Glutamatergic neuron (in vitro differentiated cells): ENCODE measurements around the gene MYL6B. TPM values are rescaled to one million over a fixed set of nuclear protein-coding genes. Genes with fewer than 3 reads are reported as not detected.
A peak's percentile ranks its signal among the peaks of the same experiment; 100 is the strongest.

Experiments used
- DNase-seq: peaks from one replicate; pipeline ENCODE4 v3.0.0; 2022
- H3K27ac Mint-ChIP-seq: one replicate; pipeline ENCODE4 v1.8.0; 2020; ENCODE audit warnings: mild to moderate bottlenecking, mixed read lengths, inconsistent platforms; ENCODE audit not compliant: unreplicated experiment
- H3K27me3 Mint-ChIP-seq: one replicate; pipeline ENCODE4 v1.8.0; 2020; ENCODE audit warnings: mild to moderate bottlenecking, moderate library complexity, mixed read lengths, inconsistent platforms; ENCODE audit not compliant: unreplicated experiment
- H3K36me3 Mint-ChIP-seq: one replicate; pipeline ENCODE4 v1.8.0; 2020; ENCODE audit warnings: mild to moderate bottlenecking, mixed read lengths, inconsistent platforms; ENCODE audit not compliant: unreplicated experiment
- H3K4me1 Mint-ChIP-seq: one replicate; pipeline ENCODE4 v1.8.0; 2020; ENCODE audit warnings: mild to moderate bottlenecking, low read depth, mixed read lengths, inconsistent platforms; ENCODE audit not compliant: unreplicated experiment
- H3K4me3 Mint-ChIP-seq: one replicate; pipeline ENCODE4 v1.8.0; 2020; ENCODE audit warnings: mild to moderate bottlenecking, mixed read lengths, inconsistent platforms; ENCODE audit not compliant: unreplicated experiment
- H3K9me3 Mint-ChIP-seq: one replicate; pipeline ENCODE4 v1.8.0; 2020; ENCODE audit warnings: mild to moderate bottlenecking, moderate library complexity, mixed read lengths, inconsistent platforms; ENCODE audit not compliant: unreplicated experiment
- CTCF ChIP-seq: fragments of 200-600 bp; sonication (generic); IDR thresholded peaks from one replicate; pipeline ENCODE4 v1.5.0; 2021; ENCODE audit not compliant: partially characterized antibody, unreplicated experiment
- total RNA-seq: library from RNA; stranded (reverse); fragmentation: NEBNext Ultra II Directional; extraction: Animal tissue kit (Norgen Biotek cat#: 25700); gene quantifications from one replicate; pipeline ENCODE4 v1.2.1, GENCODE V29; 2021; ENCODE audit not compliant: unreplicated experiment

The MYL6B gene
- total RNA-seq, 1 donor from 2014 or later = 232 TPM

DNA sequence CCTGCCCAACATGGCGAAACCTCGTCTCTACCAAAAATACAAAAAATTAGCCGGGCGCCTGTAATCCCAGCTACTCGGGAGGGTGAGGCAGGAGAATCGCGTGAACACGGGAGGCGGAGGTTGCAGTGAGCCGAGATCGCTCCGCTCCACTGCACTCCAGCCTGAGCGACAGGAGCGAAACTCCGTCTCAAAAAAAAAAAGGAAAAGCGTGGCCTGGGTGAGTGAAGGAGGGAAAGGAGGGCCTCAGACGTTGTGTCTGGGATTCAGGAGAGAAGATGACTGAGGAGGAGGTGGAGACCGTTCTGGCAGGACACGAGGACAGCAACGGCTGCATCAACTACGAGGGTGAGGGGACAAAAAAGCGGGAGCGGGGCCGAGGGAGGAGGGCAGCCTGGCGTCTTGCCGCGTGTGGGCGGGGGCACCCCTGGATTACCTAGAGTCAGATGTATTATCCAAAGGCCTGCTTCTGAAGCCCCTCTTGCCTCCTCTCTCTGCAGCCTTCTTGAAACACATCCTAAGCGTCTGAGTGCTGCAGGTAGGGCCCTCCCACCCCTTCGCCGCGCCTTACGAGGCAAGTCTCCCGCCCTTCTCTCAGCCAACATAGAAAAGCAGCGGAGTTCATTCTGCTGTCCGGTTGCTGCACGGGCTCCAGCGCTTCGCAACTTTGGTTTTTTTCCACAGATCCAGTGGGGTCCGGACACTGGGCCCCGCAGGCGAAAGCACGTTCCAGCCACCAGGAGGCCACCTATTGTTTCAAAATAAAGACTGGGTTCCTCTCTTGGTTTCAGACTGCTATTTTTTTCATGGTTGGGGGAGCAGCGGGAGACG is 5.0 kb downstream of the MYL6B start:
- peaks cover 24% of the 10 kb centered on the region for H3K9me3 Mint-ChIP-seq
- peak; percentile 53 for TF ChIP-seq CTCF
- peaks cover 24% of the 10 kb centered on the region for H3K4me1 Mint-ChIP-seq
- H3K27me3 Mint-ChIP-seq = peaks cover 40% of the 10 kb centered on the region
- peak overlapping the region; percentile 98 for H3K27ac Mint-ChIP-seq
- peak overlapping the region; percentile 88 for H3K4me3 Mint-ChIP-seq
- peaks cover 5% of the 10 kb centered on the region for H3K36me3 Mint-ChIP-seq
- DNase-seq = peak; percentile 63

DNA sequence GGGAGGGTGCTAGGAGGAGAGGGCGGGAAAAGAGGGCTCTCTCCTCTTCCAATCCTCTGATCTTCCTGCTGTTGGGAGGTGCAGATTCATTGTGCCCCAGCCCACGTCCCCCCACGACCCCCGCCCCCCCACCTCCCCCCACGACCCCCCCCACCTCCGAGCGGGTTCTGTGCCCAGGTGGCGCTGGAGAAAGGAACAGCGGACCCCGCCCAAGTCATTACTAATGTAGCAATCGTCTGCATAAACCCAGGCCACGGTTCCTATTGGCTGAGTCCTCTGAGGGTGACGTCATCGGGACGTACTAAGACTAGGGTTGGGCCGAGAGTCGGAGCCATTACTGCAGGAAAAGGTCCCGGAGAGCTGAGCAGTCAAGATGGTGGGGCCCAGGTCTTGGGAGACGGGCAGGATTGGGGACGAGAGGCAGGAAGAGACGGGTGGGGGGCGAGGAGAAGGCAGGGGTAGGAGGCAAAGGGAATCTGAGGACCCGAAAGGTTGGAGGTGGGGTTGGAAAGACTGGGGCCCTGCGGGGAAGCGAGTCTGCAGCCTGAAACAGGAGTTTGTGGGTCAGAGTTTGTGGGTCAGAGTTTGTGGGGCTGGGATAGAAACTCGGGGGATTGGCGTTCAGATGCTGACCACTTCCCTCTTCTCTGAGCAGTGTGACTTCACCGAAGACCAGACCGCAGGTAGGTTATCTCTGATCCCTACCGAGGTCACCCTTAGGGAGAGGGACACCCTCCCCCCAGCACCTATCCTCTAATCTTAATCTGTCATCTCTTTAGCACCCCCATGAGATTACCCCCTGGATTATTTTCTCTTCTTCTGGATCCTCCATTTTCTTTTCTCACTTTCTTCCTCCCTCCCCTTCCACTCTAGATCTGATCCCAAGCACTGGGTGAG is 5.9 kb downstream of the MYL6B start, which contains the start of gene MYL6:
MYL6 (plus strand) TSS at position 331 of the 897 bp plus-strand sequence; CDS start at position 374, 43 bp downstream.
- TF ChIP-seq CTCF = no peak
- peak; percentile 87 for DNase-seq
- peaks cover 23% of the 10 kb centered on the region for H3K4me1 Mint-ChIP-seq
- peaks cover 5% of the 10 kb centered on the region for H3K36me3 Mint-ChIP-seq
- peaks cover 38% of the 10 kb centered on the region for H3K27me3 Mint-ChIP-seq
- H3K4me3 Mint-ChIP-seq = peak within 1 kb of the TSS; percentile 95
- H3K9me3 Mint-ChIP-seq = peaks cover 25% of the 10 kb centered on the region
- peak within 1 kb of the TSS; percentile 98 for H3K27ac Mint-ChIP-seq

DNA sequence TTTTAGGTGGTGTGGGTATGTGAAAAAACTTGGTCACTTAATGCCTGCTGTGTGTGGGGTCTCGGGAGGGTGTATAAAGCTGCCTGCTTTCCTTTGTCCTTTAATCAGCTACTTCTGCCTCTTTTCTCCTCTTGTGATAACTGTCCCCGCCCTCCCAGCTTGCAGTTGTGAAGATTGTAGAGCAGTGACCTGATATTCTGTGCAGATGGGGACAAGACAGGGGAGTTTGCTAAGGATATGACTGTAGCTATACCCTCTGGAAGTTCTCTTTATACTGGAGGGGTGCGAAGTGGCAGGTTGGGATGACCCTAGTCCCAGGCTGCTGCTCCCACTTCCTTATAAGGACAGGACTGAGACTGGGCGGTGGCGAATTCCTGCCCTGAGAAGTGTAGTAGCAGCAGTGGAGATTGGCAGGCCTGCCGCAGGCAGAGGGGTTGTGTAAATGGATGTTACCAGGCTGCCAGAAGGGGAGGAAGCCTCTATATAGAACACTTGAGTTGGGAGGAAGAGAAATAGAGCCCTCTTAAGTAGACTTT is 6.6 kb downstream of the MYL6B start:
- Mint-ChIP-seq H3K4me1 (peaks cover 20% of the 10 kb centered on the region), H3K36me3 (peaks cover 5% of the 10 kb centered on the region)
- no peak for TF ChIP-seq CTCF

GRCh38 chr12:56159482-56160192 is 7.2 kb downstream of the MYL6B start:
- peak overlapping the region; percentile 95 for H3K4me3 Mint-ChIP-seq
- no peak for DNase-seq
- peaks cover 27% of the 10 kb centered on the region for H3K9me3 Mint-ChIP-seq
- no peak for TF ChIP-seq CTCF
- peaks cover 5% of the 10 kb centered on the region for H3K36me3 Mint-ChIP-seq
- H3K27me3 Mint-ChIP-seq = peaks cover 42% of the 10 kb centered on the region
- H3K27ac Mint-ChIP-seq = peak overlapping the region; percentile 98
- peaks cover 20% of the 10 kb centered on the region for H3K4me1 Mint-ChIP-seq

More for the DNA sequence above, 6.6 kb downstream of the MYL6B start:
- peaks cover 25% of the 10 kb centered on the region for H3K9me3 Mint-ChIP-seq
- H3K27ac Mint-ChIP-seq = peak overlapping the region; percentile 98
- DNase-seq = peak; percentile 55
- H3K27me3 Mint-ChIP-seq = peaks cover 42% of the 10 kb centered on the region
- peak overlapping the region; percentile 95 for H3K4me3 Mint-ChIP-seq
